Panc1 (cell line): ENCODE measurements around the gene WDR90. TPM values are rescaled to one million over a fixed set of nuclear protein-coding genes. Genes with fewer than 3 reads are reported as not detected.
"Not testable (repeated sequence)": the region's sequence is repeated elsewhere in the genome, so short reads cannot be mapped to it uniquely, and the experiment has no call there.

Experiments
- ATAC-seq: fragments of 200-7000 bp; cut with Tn5 transposase; 2 replicates; pipeline ENCODE4 v1.9.1; 2020; ENCODE audit warnings: mild to moderate bottlenecking, moderate library complexity
- BruUV-seq: library from RNA; stranded (reverse); fragments of 400-500 nt; replicated peaks from 2 replicates; lab custom pipeline; 2021; lab: Mats Ljungman, UMichigan
- CTCF ChIA-PET: fragments of 300-600 bp; sonication (Branson Sonifier 250); formaldehyde crosslinking; loops from one replicate; lab custom pipeline; 2022; ENCODE audit warnings: antibody characterized with exemption; lab: Charles Lee
- POLR2A ChIA-PET: fragments of 300-600 bp; sonication (Branson Sonifier 250); formaldehyde crosslinking; loops from one replicate; lab custom pipeline; 2022; ENCODE audit warnings: antibody characterized with exemption; lab: Charles Lee
- DNase-seq: peaks from one replicate; pipeline ENCODE4 v3.0.0-alpha.2; 2010; ENCODE audit warnings: low read depth, low spot score
- H3K27ac ChIP-seq: 2 replicates; pipeline ENCODE4 v1.5.1; 2011; ENCODE audit warnings: mild to moderate bottlenecking, low read length, inconsistent platforms
- H3K27me3 ChIP-seq: fragments of 200-500 bp; sonication (Bioruptor generic); 2 replicates; pipeline ENCODE4 v1.6.0; 2014; ENCODE audit warnings: low read length, inconsistent platforms; ENCODE audit not compliant: control insufficient read depth, insufficient read depth
- H3K36me3 ChIP-seq: fragments of 200-500 bp; sonication (Bioruptor generic); 2 replicates; pipeline ENCODE4 v1.5.1; 2014; ENCODE audit warnings: inconsistent platforms, mild to moderate bottlenecking, low read length, moderate library complexity; ENCODE audit not compliant: control insufficient read depth, insufficient read depth
- H3K4me1 ChIP-seq: 2 replicates; pipeline ENCODE4 v1.5.1; 2011; ENCODE audit warnings: inconsistent platforms, mild to moderate bottlenecking, low read length, moderate library complexity; ENCODE audit not compliant: control insufficient read depth, insufficient read depth
- H3K4me3 ChIP-seq, 2 experiments: 2 replicates each; pipeline ENCODE4 v1.5.1; 2011 to 2012; ENCODE audit warnings: low read depth in 2 of 2, low read length in 2 of 2, mild to moderate bottlenecking in 2 of 2, inconsistent platforms in 1 of 2, moderate library complexity in 1 of 2
- H3K9me3 ChIP-seq: fragments of 200-500 bp; sonication (Bioruptor generic); 2 replicates; pipeline ENCODE4 v1.5.1; 2014; ENCODE audit warnings: low read depth, mild to moderate bottlenecking, inconsistent platforms, low read length, moderate library complexity; ENCODE audit not compliant: control insufficient read depth, insufficient read depth
- CTCF ChIP-seq: fragments of 450-650 bp; IDR thresholded peaks from 2 replicates; pipeline ENCODE4 v1.5.1; 2017; ENCODE audit warnings: mild to moderate bottlenecking
- POLR2AphosphoS5 ChIP-seq: IDR thresholded peaks from 2 replicates; pipeline ENCODE4 v1.6.1; 2012; ENCODE audit warnings: mild to moderate bottlenecking, low read depth, low read length, moderate library complexity
- REST ChIP-seq, 2 experiments: IDR thresholded peaks; 2 replicates each; pipeline ENCODE4 v1.6.1; 2011 to 2012; ENCODE audit warnings: low read depth in 2 of 2, control low read depth in 1 of 2, low read length in 1 of 2, mild to moderate bottlenecking in 1 of 2, moderate library complexity in 1 of 2; ENCODE audit not compliant: insufficient read depth in 1 of 2
- SIN3A ChIP-seq: IDR thresholded peaks from 2 replicates; pipeline ENCODE4 v1.6.1; 2012; ENCODE audit warnings: low read depth, mild to moderate bottlenecking, low read length, moderate library complexity, borderline replicate concordance; ENCODE audit not compliant: insufficient read depth
- TCF7L2 ChIP-seq: IDR thresholded peaks from 2 replicates; pipeline ENCODE4 v1.6.1; 2011; ENCODE audit warnings: mild to moderate bottlenecking, low read depth, low read length, inconsistent platforms
- in situ Hi-C: cut with HindIII; loops from 2 replicates; pipeline ENCODE4 v1.10.0; 2016; ENCODE audit warnings: low sequenced_read_pairs, low pct_unique_long_range_greater_than_20kb
- intact Hi-C: fragments of 100-400 bp; cut with micrococcal nuclease; formaldehyde crosslinking; loops from one replicate; pipeline ENCODE4 v1.10.0; 2022; ENCODE audit not compliant: unreplicated experiment
- total RNA-seq: library from RNA; stranded (reverse); gene quantifications from one replicate; pipeline ENCODE4 v1.2.1, GENCODE V29; 2021; ENCODE audit not compliant: unreplicated experiment

The WDR90 gene
- total RNA-seq, 1 experiment from 2014 or later: 58.9 TPM

GRCh38 chr16:689175-689897, 40.2 kb downstream of the WDR90 start:
- ChIA-PET POLR2A (interaction anchor here (0.6 kb wide), 1 partner anchor 119 kb away, joined by 3 read pairs; no protein-coding TSS in a partner anchor), CTCF (no interaction called here)
- peak overlapping the region; percentile 91 to 96 for H3K4me3 ChIP-seq
- intact Hi-C loops (loop anchor here (10.0 kb wide), 1 partner anchor 1085 kb away; the partner anchor contains the start of genes EME2, MRPS34 and NME3), in situ Hi-C loops (no loop called here)
- peaks cover 13% of the 10 kb centered on the region for H3K4me1 ChIP-seq
- no peaks in the 10 kb centered on the region for H3K9me3 ChIP-seq
- H3K36me3 ChIP-seq: peaks cover 4% of the 10 kb centered on the region; the same call in 1 of the 2 replicates
- ATAC-seq: peak; percentile 3; the same call in 1 of the 2 replicates
- H3K27me3 ChIP-seq: no peaks in the 10 kb centered on the region
- DNase-seq: no peak
- BruUV-seq: no TSS peak
- peak overlapping the region; percentile 94 for H3K27ac ChIP-seq
- TF ChIP-seq REST (IDR thresholded peaks at IDR 0.05; ENCODE audit: insufficient read depth in 1 of 2, low read depth in 2 of 2, low read length in 1 of 2): no peak
- no peak for TF ChIP-seq CTCF
- TF ChIP-seq POLR2AphosphoS5: no peak
- no peak for TF ChIP-seq SIN3A
- TF ChIP-seq TCF7L2: no peak

GRCh38 chr16:691242-691641, 42.1 kb downstream of the WDR90 start:
- CTCF ChIA-PET, DNase-seq, H3K27ac ChIP-seq, BruUV-seq, H3K9me3 ChIP-seq, POLR2A ChIA-PET, ATAC-seq, H3K27me3 ChIP-seq, in situ Hi-C loops, intact Hi-C loops, H3K4me3 ChIP-seq, H3K36me3 ChIP-seq: not testable (repeated sequence)
- peaks cover 13% of the 10 kb centered on the region for H3K4me1 ChIP-seq
